HepG2 (cell line): ENCODE data around the gene LAMC1. TPM values are rescaled to one million over a fixed set of nuclear protein-coding genes. Genes with fewer than 3 reads are reported as not detected.
A peak's percentile ranks its signal among the peaks of the same experiment; 100 is the strongest.

Experiments
- AHDC1 ChIP-seq: sonication (generic); formaldehyde crosslinking; IDR thresholded peaks from 2 replicates; pipeline ENCODE4 v1.5.1; 2020; ENCODE audit warnings: mild to moderate bottlenecking, missing genetic modification reagents, borderline replicate concordance
- ARID5B ChIP-seq: IDR thresholded peaks from 2 replicates; pipeline ENCODE4 v1.4.0; 2020; ENCODE audit warnings: mild to moderate bottlenecking, missing genetic modification reagents
- ASH2L ChIP-seq: fragments of 300-600, 200-600 bp; sonication (generic); IDR thresholded peaks from 2 replicates; pipeline ENCODE4 v1.7.0; 2017; ENCODE audit warnings: low read depth, mild to moderate bottlenecking, moderate library complexity, mixed read lengths, low read length; ENCODE audit not compliant: insufficient read length
- DMTF1 ChIP-seq: sonication (generic); formaldehyde crosslinking; IDR thresholded peaks from 2 replicates; pipeline ENCODE4 v1.4.0; 2020; ENCODE audit warnings: mild to moderate bottlenecking, missing genetic modification reagents
- EED ChIP-seq: sonication (generic); formaldehyde crosslinking; IDR thresholded peaks from 2 replicates; pipeline ENCODE4 v1.5.0; 2020; ENCODE audit warnings: mild to moderate bottlenecking, missing genetic modification reagents
- IRF9 ChIP-seq: sonication (generic); formaldehyde crosslinking; IDR thresholded peaks from 2 replicates; pipeline ENCODE4 v1.8.0; 2022; ENCODE audit warnings: missing genetic modification reagents, mild to moderate bottlenecking, borderline replicate concordance
- POLR2A ChIP-seq, 2 experiments: IDR thresholded peaks; 2 replicates each; pipeline ENCODE4 v1.6.1; 2011; ENCODE audit warnings: low read depth in 2 of 2, low read length in 2 of 2, mild to moderate bottlenecking in 1 of 2, moderate library complexity in 1 of 2; ENCODE audit not compliant: insufficient read depth in 1 of 2
- SETDB1 ChIP-seq: sonication (generic); formaldehyde crosslinking; IDR thresholded peaks from 2 replicates; pipeline ENCODE4 v1.5.1; 2020; ENCODE audit warnings: missing genetic modification reagents, mild to moderate bottlenecking, borderline replicate concordance
- SIX1 ChIP-seq: sonication (generic); formaldehyde crosslinking; IDR thresholded peaks from 2 replicates; pipeline ENCODE4 v1.4.0; 2020; ENCODE audit warnings: missing genetic modification reagents, borderline replicate concordance
- TEAD3 ChIP-seq: optimal IDR thresholded peaks from 2 replicates; pipeline ENCODE3; 2016; ENCODE audit warnings: borderline replicate concordance
- ZFP1 ChIP-seq: IDR thresholded peaks from 2 replicates; pipeline ENCODE4 v1.6.1; 2016
- ZNF207 ChIP-seq: fragments of 450-650 bp; IDR thresholded peaks from 2 replicates; pipeline ENCODE4 v1.6.1; 2016; ENCODE audit warnings: antibody characterized with exemption, borderline replicate concordance
- ZNF713 ChIP-seq: sonication (generic); formaldehyde crosslinking; IDR thresholded peaks from 2 replicates; pipeline ENCODE4 v1.4.0; 2020; ENCODE audit warnings: mild to moderate bottlenecking, missing genetic modification reagents
- polyA plus RNA-seq, 8 experiments: library from polyadenylated mRNA; depleted of rRNA in 3 of 8; stranded (reverse) in 7 of 8; unstranded in 1 of 8; fragments of >200 nt; fragmentation: Illumina TruSeq in 4 of 8; extraction: Trizol in 4 of 8; gene quantifications; 2 replicates each; pipeline versions ENCODE4 v1.2.1 to v1.2.3, GENCODE V29; 2011 to 2016; ENCODE audit warnings: low read depth in 4 of 8, missing spikeins in 1 of 8, mixed read lengths in 1 of 8; ENCODE audit not compliant: insufficient read depth in 1 of 8
- total RNA-seq, 5 experiments: library from RNA; depleted of rRNA; stranded (reverse); fragments of >200 nt; fragmentation: Illumina TruSeq; extraction: Trizol; gene quantifications; 2 replicates each; pipeline ENCODE4 v1.2.3, GENCODE V29; 2016; ENCODE audit warnings: low read depth in 1 of 5

LAMC1 gene
- total and polyA plus RNA-seq, 2 of the 13 experiments (the other 11 are each of a cell fraction or from before 2014, with no cell fraction given): 58.5 to 137 TPM

- no peak for TF ChIP-seq ARID5B (CRISPR knock-in tag)
- TF ChIP-seq ZFP1: no peak
- no peak for TF ChIP-seq ZNF713
- peak; percentile 10; the same call in 1 of the 2 replicates for TF ChIP-seq SIX1
- no peak for TF ChIP-seq ZNF207
- TF ChIP-seq IRF9 (CRISPR knock-in tag): no peak
- no peak for TF ChIP-seq SETDB1 (CRISPR knock-in tag)
- no peak for TF ChIP-seq TEAD3 (CRISPR knock-in tag)
- TF ChIP-seq AHDC1 (CRISPR knock-in tag): no peak
- no peak for TF ChIP-seq ASH2L
- no peak for TF ChIP-seq EED (CRISPR knock-in tag)
- TF ChIP-seq DMTF1 (CRISPR knock-in tag): no peak
- TF ChIP-seq POLR2A (IDR thresholded peaks at IDR 0.05; ENCODE audit: insufficient read depth in 1 of 2, low read depth in 2 of 2, low read length in 2 of 2): no peak
Observed at GRCh38 chr1:183025782-183026774, 2.9 kb downstream of the LAMC1 start (continued).
